Measurements from ENCODE around the gene EMSY. TPM values are rescaled to one million over a fixed set of nuclear protein-coding genes. Genes with fewer than 3 reads are reported as not detected.

EMSY gene
- total RNA-seq, 4 donors from 2014 or later: 32.7 to 58.0 (median 46.4) TPM

- H3K27me3 ChIP-seq: no peaks in the 10 kb centered on the region
- TF ChIP-seq POLR2A (IDR thresholded peaks at IDR 0.05) (no peak), CTCF (IDR thresholded peaks at IDR 0.05) (no peak)
- no peak for DNase-seq
- intact Hi-C loops (cut with DNase I): no loop called here
- no peak overlapping the region for H3K27ac ChIP-seq
- H3K36me3 ChIP-seq: peaks cover 12 to 19% of the 10 kb centered on the region in 2 donors
- H3K9me3 ChIP-seq: no peaks in the 10 kb centered on the region
- no peak overlapping the region for H3K4me3 ChIP-seq (replicated peaks in 1 of 3)
- H3K4me1 ChIP-seq: peaks cover 0 to 3% of the 10 kb centered on the region in 2 donors
Observed at GRCh38 chr11:76471382-76471781, 26.6 kb downstream of the EMSY start.

GRCh38 chr11:76480241-76480640 lies 35.4 kb downstream of the EMSY start:
- intact Hi-C loops (cut with DNase I): no loop called here
- Histone ChIP-seq H3K36me3 (peaks cover 0 to 4% of the 10 kb centered on the region in 2 donors), H3K4me3 (replicated peaks in 1 of 3) (no peak overlapping the region), H3K9me3 (no peaks in the 10 kb centered on the region), H3K27ac (no peak overlapping the region), H3K27me3 (no peaks in the 10 kb centered on the region), H3K4me1 (no peaks in the 10 kb centered on the region)
- no peak for DNase-seq
- 92 to 95% methylated on average over 3 of the region's 3 CpGs for WGBS, 2 donors
- TF ChIP-seq CTCF (IDR thresholded peaks at IDR 0.05) (no peak), POLR2A (IDR thresholded peaks at IDR 0.05) (no peak)

GRCh38 chr11:76491644-76492043 lies 46.8 kb downstream of the EMSY start:
- Histone ChIP-seq H3K36me3 (peaks cover 0 to 2% of the 10 kb centered on the region in 2 donors), H3K27ac (no peak overlapping the region), H3K4me1 (no peaks in the 10 kb centered on the region), H3K9me3 (no peaks in the 10 kb centered on the region), H3K4me3 (replicated peaks in 1 of 3) (no peak overlapping the region), H3K27me3 (no peaks in the 10 kb centered on the region)
- no peak for TF ChIP-seq CTCF (IDR thresholded peaks at IDR 0.05)
- no peak for TF ChIP-seq POLR2A (IDR thresholded peaks at IDR 0.05)
- WGBS, 2 donors: 96 to 99% methylated on average over 5 of the region's 5 CpGs
- intact Hi-C loops (cut with DNase I): no loop called here
- no peak for DNase-seq

GRCh38 chr11:76493040-76493439 lies 48.2 kb downstream of the EMSY start:
- Histone ChIP-seq H3K27ac (no peak overlapping the region), H3K27me3 (no peaks in the 10 kb centered on the region), H3K4me1 (no peaks in the 10 kb centered on the region), H3K9me3 (no peaks in the 10 kb centered on the region), H3K4me3 (replicated peaks in 1 of 3) (no peak overlapping the region), H3K36me3 (peaks cover 0 to 2% of the 10 kb centered on the region in 2 donors)
- no peak for DNase-seq
- TF ChIP-seq POLR2A (IDR thresholded peaks at IDR 0.05) (no peak), CTCF (IDR thresholded peaks at IDR 0.05) (no peak)
- 86 to 97% methylated on average over 9 to 10 of the region's 12 CpGs for WGBS, 2 donors
- intact Hi-C loops (cut with DNase I): no loop called here

GRCh38 chr11:76493626-76494539 lies 49.1 kb downstream of the EMSY start:
- peaks cover 0 to 2% of the 10 kb centered on the region in 2 donors for H3K36me3 ChIP-seq
- no peaks in the 10 kb centered on the region for H3K4me1 ChIP-seq
- no peak overlapping the region for H3K4me3 ChIP-seq (replicated peaks in 1 of 3)
- no peaks in the 10 kb centered on the region for H3K27me3 ChIP-seq
- DNase-seq: no peak
- WGBS, 2 donors: 94 to 96% methylated on average over 13 to 14 of the region's 25 CpGs
- intact Hi-C loops (cut with DNase I): no loop called here
- no peak overlapping the region for H3K27ac ChIP-seq
- TF ChIP-seq CTCF (IDR thresholded peaks at IDR 0.05) (no peak), POLR2A (IDR thresholded peaks at IDR 0.05) (no peak)
- no peaks in the 10 kb centered on the region for H3K9me3 ChIP-seq

Measured in thyroid gland (tissue), 4 donors.